H54 (cell line): ENCODE measurements around the gene TAX1BP3.

ENCODE experiments used
- DNase-seq: peaks from one replicate; pipeline ENCODE4 v3.0.0; 2011; ENCODE audit warnings: low spot score, mixed read lengths; ENCODE audit not compliant: insufficient read length
- FAIRE-seq: peaks from 3 replicates; lab custom pipeline; 2011; peaks lifted over from hg19 to GRCh38; lab: Jason Lieb, UNC
- POLR2A ChIP-seq: IDR thresholded peaks from 2 replicates; pipeline ENCODE4 v1.6.1; 2011; ENCODE audit warnings: low read depth, mild to moderate bottlenecking, low read length

Gene TAX1BP3

DNA sequence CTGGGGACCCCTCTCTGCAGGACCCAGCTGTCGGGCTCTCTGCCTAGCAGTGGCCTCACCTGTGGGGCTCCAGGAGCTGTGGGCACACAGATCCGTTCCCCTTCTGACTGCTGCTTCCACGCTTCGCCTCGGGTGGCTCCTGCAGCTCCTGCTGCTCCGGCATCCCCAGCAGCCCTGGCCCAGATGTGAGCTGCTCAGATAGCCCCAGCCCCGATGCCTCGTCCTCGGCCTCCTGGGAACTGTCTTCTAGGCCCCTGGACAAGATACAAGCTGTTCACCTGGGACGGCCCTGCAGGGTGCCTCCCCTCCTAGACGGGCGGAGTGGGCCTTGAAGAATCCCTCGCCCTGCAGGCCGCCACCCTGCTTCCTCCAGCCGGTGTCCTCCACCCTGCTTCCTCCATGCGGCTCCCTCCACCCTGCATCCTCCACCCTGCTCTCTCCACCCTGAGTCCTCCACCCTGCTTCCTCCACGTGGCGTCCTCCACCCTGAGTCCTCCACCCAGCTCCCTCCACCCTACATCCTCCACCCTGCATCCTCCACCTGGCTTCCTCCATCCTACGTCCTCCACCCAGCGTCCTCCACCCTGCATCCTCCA, 11.3 kb upstream of the TAX1BP3 start:
- TF ChIP-seq POLR2A = no peak
- no peak for DNase-seq
- no peak for FAIRE-seq

DNA sequence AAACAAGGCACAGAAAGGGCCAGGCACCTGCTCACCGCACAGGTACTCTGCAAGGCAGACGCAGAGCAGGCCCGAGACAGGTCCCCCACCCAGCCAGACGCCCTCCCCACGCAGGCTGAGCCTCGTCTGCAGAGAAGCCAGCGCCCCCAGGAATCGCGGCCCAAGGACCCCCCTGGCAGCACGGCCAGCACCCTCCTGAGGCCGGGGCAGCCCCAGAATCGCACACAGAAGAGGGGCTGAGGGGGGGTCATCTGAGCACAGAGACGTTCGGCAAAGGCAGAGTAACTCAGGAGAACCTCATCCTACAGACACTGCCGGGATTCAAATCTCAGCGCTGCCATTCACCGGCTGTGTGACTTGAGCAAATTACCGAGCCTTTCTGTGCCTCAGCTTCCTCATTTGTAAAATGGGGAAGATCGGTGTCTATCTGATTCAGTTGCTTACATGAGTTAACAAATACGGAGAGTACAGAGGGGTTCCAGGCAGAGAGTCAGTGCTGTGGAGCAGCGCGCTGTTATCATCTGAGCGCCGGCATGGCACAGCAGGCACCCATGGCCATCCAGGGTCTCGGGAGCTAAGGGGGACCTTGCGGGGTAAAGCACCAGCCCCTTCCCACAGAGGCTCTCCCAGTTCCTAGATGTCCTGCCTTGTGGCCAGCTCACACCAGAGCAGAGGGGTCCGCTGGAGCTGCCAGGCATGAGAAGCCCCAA, 10.6 kb upstream of the TAX1BP3 start:
- DNase-seq (no peak), FAIRE-seq (no peak)
- TF ChIP-seq POLR2A = no peak

DNA sequence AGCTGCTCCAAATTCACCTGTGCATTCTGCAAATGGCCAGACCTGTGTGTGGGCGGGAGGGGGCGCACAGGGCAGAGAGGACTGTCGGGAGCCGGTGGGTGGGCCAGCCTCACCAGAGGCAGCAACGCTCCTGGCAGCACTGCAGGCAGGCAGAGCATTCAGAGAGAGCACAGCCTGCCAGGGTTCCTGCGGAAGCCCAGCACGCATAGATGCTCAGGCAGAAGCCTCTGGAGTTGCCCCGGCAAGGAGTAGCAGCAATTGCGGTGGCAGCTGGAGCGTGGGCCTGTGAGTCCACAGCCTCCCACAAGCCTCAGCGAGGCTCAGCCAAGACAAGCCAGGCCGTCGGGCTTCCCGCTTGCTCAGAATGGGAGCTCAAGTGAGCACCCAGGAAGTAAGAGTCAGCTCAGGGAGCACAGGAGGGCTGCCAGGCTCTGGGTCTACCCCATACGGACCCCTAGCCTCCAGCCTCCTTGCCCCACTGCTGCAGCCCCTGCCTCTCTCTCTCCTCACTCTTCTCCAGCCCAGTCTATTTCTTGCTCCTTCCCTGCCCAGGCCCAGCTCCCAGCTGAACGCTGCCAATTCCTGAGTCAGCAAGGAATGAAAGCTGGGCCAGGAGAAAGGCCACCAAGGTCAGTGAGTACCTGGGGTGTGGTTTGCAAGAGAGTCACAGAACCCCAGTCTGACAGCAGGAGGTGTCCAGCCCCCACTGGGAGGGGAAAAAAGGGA, 9.9 kb upstream of the TAX1BP3 start:
- no peak for FAIRE-seq
- TF ChIP-seq POLR2A = no peak
- peak; percentile 65 for DNase-seq

DNA sequence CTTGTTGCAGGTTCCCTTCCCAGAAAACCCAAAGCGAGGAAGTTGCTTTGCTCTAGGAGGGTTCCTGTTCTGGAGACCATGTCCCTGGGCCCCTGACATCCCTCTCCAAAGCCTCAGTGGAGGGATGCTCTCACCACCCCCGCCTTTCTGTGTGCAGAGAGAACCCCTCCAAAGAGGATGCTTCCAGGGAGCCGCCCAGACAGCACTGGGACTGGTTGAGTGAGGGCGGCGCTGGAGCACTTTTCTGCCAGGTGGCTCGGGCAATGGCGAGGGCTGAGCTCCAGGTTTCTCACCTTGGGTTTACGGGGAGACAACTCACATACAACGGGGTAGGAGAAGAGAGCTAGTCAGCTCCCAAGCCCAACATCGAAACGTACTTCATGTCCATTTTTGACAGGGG, 7.5 kb upstream of the TAX1BP3 start:
- no peak for TF ChIP-seq POLR2A
- FAIRE-seq = no peak
- no peak for DNase-seq

DNA sequence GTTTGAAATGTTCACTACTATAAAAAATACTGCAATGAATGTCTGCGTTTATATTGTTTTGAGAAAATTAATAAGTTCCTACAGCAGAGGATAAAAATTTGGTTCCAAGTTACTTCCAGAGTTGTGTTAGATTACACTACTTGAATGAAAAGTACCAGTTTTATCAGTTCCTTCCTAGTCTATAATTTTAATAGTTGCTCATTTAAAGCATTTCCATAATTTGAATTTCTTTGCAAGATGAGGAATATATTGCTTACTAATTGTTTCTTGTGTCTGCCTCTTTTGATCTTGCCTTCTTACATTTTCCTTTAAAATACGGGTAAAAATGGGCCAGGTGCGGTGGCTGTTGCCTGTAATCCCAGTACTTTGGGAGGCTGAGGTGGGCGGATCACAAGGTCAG, 4.2 kb upstream of the TAX1BP3 start:
- no peak for TF ChIP-seq POLR2A
- FAIRE-seq (no peak), DNase-seq (no peak)

DNA sequence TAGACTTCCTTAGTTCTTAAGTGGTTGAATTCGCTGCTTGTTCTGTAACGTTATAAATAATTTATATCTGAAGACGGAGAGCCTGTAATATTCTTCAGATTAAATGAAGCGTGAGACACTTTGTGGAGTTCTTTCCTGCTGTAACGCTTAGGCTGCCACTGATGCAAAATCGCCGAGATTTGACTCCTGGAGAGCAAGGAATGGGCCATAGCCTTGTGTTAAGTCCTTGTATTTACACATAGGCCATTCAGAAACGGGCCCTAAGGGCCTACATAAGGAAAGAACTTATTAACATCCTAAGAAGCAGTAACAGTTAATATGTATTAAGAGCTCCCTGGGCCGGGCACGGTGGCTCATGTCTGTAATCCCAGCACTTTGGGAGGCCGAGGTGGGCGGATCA, 1.2 kb upstream of the TAX1BP3 start:
- FAIRE-seq = no peak

DNA sequence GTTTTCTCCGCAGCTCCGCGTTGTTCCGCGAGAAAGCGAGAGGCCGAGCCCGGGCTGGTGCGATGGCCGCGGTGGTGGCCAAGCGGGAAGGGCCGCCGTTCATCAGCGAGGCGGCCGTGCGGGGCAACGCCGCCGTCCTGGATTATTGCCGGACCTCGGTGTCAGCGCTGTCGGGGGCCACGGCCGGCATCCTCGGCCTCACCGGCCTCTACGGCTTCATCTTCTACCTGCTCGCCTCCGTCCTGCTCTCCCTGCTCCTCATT, 638 bp upstream of the TAX1BP3 start:
- no peak for FAIRE-seq
- DNase-seq = no peak
- no peak for TF ChIP-seq POLR2A

More for the DNA sequence above, 1.2 kb upstream of the TAX1BP3 start:
- TF ChIP-seq POLR2A = no peak
- DNase-seq = no peak

DNA sequence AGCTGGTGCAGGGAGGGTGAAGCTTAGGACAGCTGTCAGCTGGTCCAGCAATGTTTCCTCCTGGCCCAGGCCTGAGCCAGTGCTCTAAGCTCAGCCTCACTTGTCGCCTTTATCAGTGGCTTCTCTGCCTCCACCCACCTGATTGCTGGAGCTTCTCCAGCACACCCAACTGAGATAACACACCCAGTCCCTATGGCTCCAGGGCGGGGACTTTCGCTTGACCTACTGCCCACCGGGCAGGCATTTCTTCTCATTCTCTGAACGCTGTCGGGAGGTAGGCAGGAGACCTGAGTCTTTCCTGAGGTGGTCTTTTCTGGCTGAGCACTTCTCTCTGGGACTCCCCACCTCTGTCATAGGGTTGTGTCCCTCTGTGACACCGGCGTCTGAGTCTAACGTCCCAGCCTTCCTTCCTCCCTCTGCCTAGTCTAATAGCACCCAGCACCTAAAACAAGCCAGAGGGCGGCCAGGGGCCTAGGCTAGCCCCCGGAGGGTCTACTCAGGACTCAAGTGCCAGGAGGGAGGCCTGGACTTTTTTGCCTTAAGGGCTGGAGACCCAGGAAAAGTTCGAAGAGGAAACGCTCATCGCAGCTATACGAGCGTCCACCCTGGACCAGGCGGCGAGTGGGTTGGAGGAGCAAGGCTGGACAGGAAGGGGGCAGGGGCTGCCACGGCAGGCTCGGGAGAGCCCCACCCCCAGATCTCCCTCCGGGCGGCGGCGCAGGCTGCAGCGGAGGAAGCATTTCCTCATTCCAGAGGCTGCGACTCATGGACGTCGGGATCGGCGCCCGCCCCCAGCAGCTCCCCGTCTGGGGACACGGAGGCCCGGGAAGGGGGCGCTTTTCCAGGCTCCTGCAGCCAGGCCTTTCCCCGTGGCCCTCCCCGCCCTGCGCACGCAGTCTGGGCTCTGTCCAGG, 756 bp downstream of the TAX1BP3 start:
- no peak for FAIRE-seq
- peak; percentile 89 for DNase-seq
- TF ChIP-seq POLR2A = peak; percentile 29

DNA sequence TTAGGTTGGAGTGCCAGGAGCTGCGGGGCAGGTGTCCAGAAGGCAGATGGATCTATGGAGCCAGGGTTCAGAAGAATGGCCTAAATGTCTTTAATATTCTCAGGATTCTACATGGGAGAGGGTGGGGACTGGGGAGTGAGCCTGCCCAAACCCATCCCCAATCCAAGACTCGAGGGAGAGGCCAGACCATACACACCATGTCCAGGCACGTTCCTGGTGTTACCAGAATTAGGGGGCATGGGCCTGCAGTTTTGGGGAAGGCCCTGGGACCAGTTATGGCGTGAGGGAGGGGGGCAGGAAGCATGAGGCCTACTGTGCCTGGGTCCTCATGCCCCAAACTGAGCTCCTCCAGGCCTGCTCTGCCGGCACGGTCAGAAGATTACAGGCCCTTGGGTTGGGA, 1.9 kb downstream of the TAX1BP3 start:
- TF ChIP-seq POLR2A = no peak
- FAIRE-seq = no peak
- no peak for DNase-seq

DNA sequence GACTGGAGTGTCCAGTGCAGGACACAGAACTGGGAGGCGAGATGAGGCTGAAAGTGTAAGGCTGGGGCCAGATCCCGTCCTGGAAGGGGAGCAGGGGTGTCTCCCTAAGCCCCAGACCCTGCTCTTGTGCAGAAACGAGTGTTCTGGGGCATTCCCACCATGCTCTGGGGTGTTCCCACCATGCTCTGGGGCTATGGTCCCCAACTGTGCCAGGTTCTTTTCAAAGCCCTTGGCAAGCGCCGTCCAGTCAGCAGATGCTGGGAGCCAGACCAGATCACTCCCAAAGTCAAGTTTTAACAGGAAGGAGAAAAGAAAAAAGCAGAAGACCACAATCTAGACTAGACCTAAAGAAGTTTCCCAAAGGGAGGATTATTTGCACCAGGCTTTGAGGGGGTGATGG, 2.5 kb downstream of the TAX1BP3 start:
- TF ChIP-seq POLR2A = no peak
- DNase-seq (no peak), FAIRE-seq (no peak)

DNA sequence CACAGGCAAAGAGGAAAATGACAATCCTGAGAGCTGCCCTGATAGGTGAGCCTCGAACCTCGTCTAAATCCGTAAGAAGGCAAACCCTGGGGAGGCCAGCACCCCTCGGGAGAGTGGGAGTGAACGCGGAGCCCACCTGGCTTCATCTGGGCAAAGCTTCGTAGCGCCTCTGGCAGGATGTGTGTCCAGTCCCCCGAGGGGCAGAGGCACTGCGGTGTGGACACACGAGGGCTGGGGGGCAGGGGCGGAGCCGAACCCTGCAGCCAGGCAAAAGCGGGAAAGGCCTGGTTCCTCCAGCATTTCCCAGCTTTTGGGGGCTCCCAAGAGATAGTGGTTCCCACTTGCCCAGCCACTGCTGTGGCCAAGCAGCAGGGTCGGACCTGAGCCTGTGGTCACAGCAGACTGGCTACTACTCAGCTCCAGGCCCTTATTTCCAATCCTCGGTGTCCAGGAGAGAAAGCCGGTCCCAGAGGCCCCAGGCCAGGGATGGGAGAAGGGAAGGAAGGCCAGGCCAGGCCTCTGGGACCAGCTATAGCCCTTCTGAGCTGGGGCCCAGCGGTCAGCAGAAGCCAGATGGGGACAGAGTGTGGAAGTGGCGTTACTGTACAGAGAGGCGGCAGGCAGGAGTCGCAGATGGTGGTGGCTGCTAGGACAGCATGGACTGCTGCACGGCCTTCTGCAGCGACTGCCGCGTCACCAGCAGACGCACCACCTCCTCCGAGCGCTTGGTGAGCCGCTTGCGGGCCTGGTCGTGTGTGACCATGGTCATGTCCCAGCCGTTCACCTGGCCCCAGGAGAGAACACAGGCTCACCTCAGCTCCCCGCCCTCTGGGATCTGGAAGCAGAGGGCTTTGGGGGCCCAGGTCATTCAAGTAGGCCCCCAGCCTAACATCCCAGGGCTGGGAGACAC, 5.0 kb downstream of the TAX1BP3 start:
- TF ChIP-seq POLR2A = no peak
- DNase-seq (no peak), FAIRE-seq (no peak)

DNA sequence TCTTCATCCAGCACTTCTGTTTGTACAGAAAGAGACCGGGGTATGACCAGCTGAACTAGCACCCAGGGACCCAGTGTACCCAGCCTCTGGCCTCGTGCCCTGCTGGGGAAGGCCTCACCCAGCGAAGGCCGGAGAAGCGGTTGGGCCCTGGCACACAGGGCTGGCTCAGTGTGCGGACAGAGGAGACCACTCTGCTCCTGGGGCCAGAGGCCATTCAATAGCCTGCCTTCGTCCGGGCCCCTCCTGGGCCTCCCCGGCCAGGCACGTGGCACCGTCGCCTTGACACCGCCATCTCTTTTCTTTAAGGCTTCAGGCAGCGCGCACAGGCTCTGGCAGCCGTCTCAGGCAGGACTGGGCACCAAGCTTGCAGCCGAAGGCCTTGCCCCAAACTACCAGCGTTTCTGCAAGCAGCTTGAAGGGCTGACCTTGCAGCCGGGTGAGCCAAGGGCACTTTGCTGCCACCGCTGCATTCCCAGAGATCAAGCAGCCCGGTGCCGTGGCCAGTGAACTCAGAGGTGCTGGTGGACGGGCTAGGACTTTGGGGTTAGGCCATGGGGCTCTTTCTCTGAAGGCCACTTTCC, 8.0 kb downstream of the TAX1BP3 start:
- no peak for TF ChIP-seq POLR2A
- FAIRE-seq (no peak), DNase-seq (no peak)
